Measurements from ENCODE around the gene PNO1. TPM values are rescaled to one million over a fixed set of nuclear protein-coding genes. Genes with fewer than 3 reads are reported as not detected.

Gene PNO1
- total and polyA plus RNA-seq, 2 donors (not counting 3 experiments of a cell fraction or from before 2014, with no cell fraction given), result 9.4 to 25.6 TPM

GRCh38 chr2:68176657-68177056 lies 19.0 kb downstream of the PNO1 start:
- no peak overlapping the region for H3K9ac ChIP-seq (replicated peaks; ENCODE audit: extremely low read depth, insufficient read depth, low read length)
- ChIA-PET POLR2A (no interaction called here), CTCF (interaction anchor here (1.5 to 2.5 kb wide), 2 partner anchors 8 to 20 kb away, joined by 6 to 13 read pairs; no protein-coding TSS in a partner anchor)
- TF ChIP-seq MYC (IDR thresholded peaks at IDR 0.05; ENCODE audit: low read depth, low read length) (no peak), MAX (IDR thresholded peaks at IDR 0.05; ENCODE audit: insufficient read depth, insufficient read length) (no peak), POLR2AphosphoS5 (IDR thresholded peaks at IDR 0.05; ENCODE audit: insufficient read depth, low read depth, low read length) (no peak), CTCF (IDR thresholded peaks at IDR 0.05; ENCODE audit: extremely low read depth in 1 of 2, insufficient read depth in 1 of 2, low read depth in 1 of 2, low read length in 2 of 2) (no peak), JUN (IDR thresholded peaks at IDR 0.05; ENCODE audit: borderline replicate concordance, insufficient read depth, insufficient read length, low read depth) (no peak), FOS (IDR thresholded peaks at IDR 0.05; ENCODE audit: borderline replicate concordance, insufficient read depth, low read length) (no peak), EZH2 (IDR thresholded peaks at IDR 0.05; ENCODE audit: borderline replicate concordance, low read depth, low read length, severe bottlenecking) (no peak), GATA2 (IDR thresholded peaks at IDR 0.05; ENCODE audit: insufficient read depth, insufficient read length, low read depth, low read length) (no peak), POLR2A (IDR thresholded peaks at IDR 0.05; ENCODE audit: low read depth, low read length) (no peak)
- H3K27ac ChIP-seq (ENCODE audit: insufficient read depth, low read depth, low read length), result no peak overlapping the region
- no peaks in the 10 kb centered on the region for H3K9me1 ChIP-seq (replicated peaks; ENCODE audit: control insufficient read depth, extremely low read depth, insufficient read depth, low read length)
- intact Hi-C loops (cut with micrococcal nuclease), result no loop called here
- BruUV-seq (replicated peaks), result no TSS peak
- DNase-seq (ENCODE audit: low read depth, low spot score) (no peak), FAIRE-seq (no peak)
- H3K9me3 ChIP-seq (replicated peaks; ENCODE audit: control insufficient read depth, insufficient read depth, low read length), result no peaks in the 10 kb centered on the region
- H4K20me1 ChIP-seq (replicated peaks; ENCODE audit: control insufficient read depth, extremely low read depth, insufficient read depth, low read length), result no peaks in the 10 kb centered on the region
- peaks cover 3% of the 10 kb centered on the region for H3K79me2 ChIP-seq (ENCODE audit: control insufficient read depth, insufficient read depth, low read length)
- dilution Hi-C loops (cut with MboI; ENCODE audit: extremely low pct_ligation_motif_present, low sequenced_read_pairs), result no loop called here
- H3K4me1 ChIP-seq (ENCODE audit: control insufficient read depth, extremely low read depth, insufficient read depth, low read length), result no peaks in the 10 kb centered on the region
- H3K36me3 ChIP-seq (ENCODE audit: control insufficient read depth in 2 of 2, extremely low read depth in 1 of 2, insufficient read depth in 2 of 2, low read length in 2 of 2), result peaks cover 8 to 17% of the 10 kb centered on the region in 2 experiments
- no peak overlapping the region for H3K4me2 ChIP-seq (ENCODE audit: insufficient read depth, low read length)
- H2AFZ ChIP-seq (ENCODE audit: low read depth, low read length), result no peak overlapping the region
- no peaks in the 10 kb centered on the region for H3K27me3 ChIP-seq (ENCODE audit: control insufficient read depth in 2 of 2, insufficient read depth in 2 of 2, low read length in 2 of 2)
- H3K4me3 ChIP-seq (replicated peaks in 1 of 3; ENCODE audit: insufficient read depth in 1 of 3, low read depth in 1 of 3, low read length in 3 of 3), result no peak overlapping the region
